Neural progenitor cell (in vitro differentiated cells): ENCODE results near the gene CKLF.

Source experiments
- CTCF ChIP-seq: fragments of 200-600 bp; sonication (generic); IDR thresholded peaks from 2 replicates; pipeline ENCODE4 v1.5.1; 2017; ENCODE audit warnings: antibody characterized with exemption, mild to moderate bottlenecking
- EZH2phosphoT487 ChIP-seq: fragments of 200-600 bp; sonication (generic); IDR thresholded peaks from 2 replicates; pipeline ENCODE4 v1.6.1; 2017; ENCODE audit warnings: antibody characterized with exemption

- TF ChIP-seq CTCF: no peak
- no peak for TF ChIP-seq EZH2phosphoT487
Observed at GRCh38 chr16:66539623-66540469, 12.5 kb upstream of the CKLF start.
